Thoracic aorta (tissue), 2 donors: ENCODE measurements around the gene TNIK. TPM values are rescaled to one million over a fixed set of nuclear protein-coding genes. Genes with fewer than 3 reads are reported as not detected.

Experiments
- ATAC-seq: fragments of 150-250 bp; one replicate; pipeline ENCODE4 v1.8.0; 2017; ENCODE audit warnings: low read depth; ENCODE audit not compliant: insufficient number of reproducible peaks, low FRiP score
- DNase-seq: peaks from one replicate; pipeline ENCODE4 v3.0.0-alpha.2; 2020; ENCODE audit warnings: low spot score
- H3K27ac ChIP-seq, 2 donors: fragments of 200-600 bp; sonication (generic); 1 replicate in 1 of 2; 2 replicates in 1 of 2; pipeline ENCODE4 v1.5.1; 2016; ENCODE audit warnings: mild to moderate bottlenecking in 2 of 2, moderate library complexity in 2 of 2
- H3K27me3 ChIP-seq: fragments of 200-600 bp; sonication (generic); replicated peaks from 2 replicates; pipeline ENCODE4 v1.6.0; 2016; ENCODE audit warnings: mild to moderate bottlenecking; ENCODE audit not compliant: insufficient read depth
- H3K36me3 ChIP-seq: fragments of 200-600 bp; sonication (generic); one replicate; pipeline ENCODE4 v1.5.1; 2016
- H3K4me1 ChIP-seq, 2 donors: fragments of 200-600 bp; sonication (generic); 1 replicate in 1 of 2; 2 replicates in 1 of 2; pipeline versions ENCODE4 v1.5.1 to v1.6.0; 2016; ENCODE audit warnings: low read depth in 2 of 2, mild to moderate bottlenecking in 1 of 2; ENCODE audit not compliant: control insufficient read depth in 1 of 2
- H3K4me3 ChIP-seq: fragments of 200-600 bp; sonication (generic); 2 replicates; pipeline ENCODE4 v1.5.1; 2016; ENCODE audit warnings: mild to moderate bottlenecking
- H3K9me3 ChIP-seq: fragments of 200-600 bp; sonication (generic); 2 replicates; pipeline ENCODE4 v1.5.1; 2016
- total RNA-seq, 2 donors: library from RNA; depleted of rRNA; stranded (reverse); fragments of >200 nt; gene quantifications; one replicate each; pipeline versions ENCODE4 v1.1.0 to v1.2.3, GENCODE V29; 2016
- TF ChIP-seq, protein P1 (sequence below): fragments of 200-600 bp; sonication (generic); IDR thresholded peaks from one replicate; pipeline ENCODE4 v1.5.1; 2019; ENCODE audit warnings: antibody characterized with exemption

Gene TNIK
- total RNA-seq, 2 donors from 2014 or later: 18.3 to 21.7 TPM

DNA sequence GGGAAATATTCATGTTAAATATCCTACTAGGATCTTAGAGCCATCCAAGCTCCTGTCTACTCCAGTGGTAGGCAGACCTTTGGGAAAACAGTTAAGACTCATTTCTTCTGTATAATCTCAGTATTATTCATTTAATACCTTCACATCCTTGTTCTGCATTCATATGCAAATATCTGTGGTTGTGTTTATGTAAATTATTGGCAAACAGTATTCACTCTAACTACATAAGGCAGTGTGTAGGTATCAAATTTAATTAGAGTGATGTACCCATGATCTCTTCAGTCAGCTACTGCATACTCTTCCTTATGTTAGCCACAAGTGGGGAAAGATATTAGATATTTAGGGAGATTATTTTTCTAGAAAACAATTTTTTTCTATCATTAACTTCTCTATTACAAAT lies 232.8 kb downstream of the TNIK start:
- no peak for DNase-seq
- Histone ChIP-seq H3K36me3 (no peaks in the 10 kb centered on the region), H3K9me3 (peaks cover 4% of the 10 kb centered on the region), H3K27ac (no peak overlapping the region), H3K4me1 (no peaks in the 10 kb centered on the region), H3K4me3 (no peak overlapping the region), H3K27me3 (no peaks in the 10 kb centered on the region)
- TF ChIP-seq, protein P1, sequence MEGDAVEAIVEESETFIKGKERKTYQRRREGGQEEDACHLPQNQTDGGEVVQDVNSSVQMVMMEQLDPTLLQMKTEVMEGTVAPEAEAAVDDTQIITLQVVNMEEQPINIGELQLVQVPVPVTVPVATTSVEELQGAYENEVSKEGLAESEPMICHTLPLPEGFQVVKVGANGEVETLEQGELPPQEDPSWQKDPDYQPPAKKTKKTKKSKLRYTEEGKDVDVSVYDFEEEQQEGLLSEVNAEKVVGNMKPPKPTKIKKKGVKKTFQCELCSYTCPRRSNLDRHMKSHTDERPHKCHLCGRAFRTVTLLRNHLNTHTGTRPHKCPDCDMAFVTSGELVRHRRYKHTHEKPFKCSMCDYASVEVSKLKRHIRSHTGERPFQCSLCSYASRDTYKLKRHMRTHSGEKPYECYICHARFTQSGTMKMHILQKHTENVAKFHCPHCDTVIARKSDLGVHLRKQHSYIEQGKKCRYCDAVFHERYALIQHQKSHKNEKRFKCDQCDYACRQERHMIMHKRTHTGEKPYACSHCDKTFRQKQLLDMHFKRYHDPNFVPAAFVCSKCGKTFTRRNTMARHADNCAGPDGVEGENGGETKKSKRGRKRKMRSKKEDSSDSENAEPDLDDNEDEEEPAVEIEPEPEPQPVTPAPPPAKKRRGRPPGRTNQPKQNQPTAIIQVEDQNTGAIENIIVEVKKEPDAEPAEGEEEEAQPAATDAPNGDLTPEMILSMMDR: no peak
- no peak for ATAC-seq

DNA sequence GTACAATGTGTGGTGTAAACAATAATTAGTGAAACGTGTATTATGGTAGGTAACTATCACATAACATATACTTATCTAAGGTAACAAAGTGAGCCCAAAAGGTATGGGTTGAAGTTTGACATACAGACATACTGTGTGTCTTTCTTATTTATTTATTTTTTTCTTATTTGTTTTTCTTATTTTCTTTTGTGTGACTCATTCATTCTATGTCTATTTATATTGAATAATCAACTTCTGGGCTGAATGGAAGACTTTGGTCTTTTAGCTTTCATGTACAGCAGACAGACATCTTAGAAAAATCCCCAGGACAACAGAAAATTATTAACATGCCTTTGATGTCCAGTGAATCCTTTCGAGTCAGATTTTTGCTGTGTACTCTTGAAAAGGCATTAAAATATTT lies 233.4 kb downstream of the TNIK start:
- no peak for ATAC-seq

DNA sequence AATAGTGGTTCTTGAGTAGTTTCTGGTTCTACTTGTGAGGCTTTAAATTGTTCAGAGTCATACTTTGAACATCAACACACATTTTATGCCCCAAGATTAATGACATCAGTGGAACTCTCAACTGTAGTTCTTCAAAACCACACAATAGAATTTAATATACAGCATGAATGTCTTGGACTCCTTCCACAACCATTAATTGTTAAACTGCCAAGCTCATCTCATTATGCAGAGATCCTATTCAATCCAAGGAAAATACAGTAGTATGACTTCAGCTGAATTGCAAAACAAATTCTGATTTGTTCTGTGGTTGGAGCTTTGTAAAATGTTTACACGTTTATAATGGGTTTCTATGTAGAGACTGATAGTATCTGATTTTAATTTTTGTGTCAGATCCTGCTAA lies 234.5 kb downstream of the TNIK start:
- no peak overlapping the region for H3K27ac ChIP-seq
- H3K4me1 ChIP-seq: no peaks in the 10 kb centered on the region
- no peak for DNase-seq
- H3K4me3 ChIP-seq: no peak overlapping the region
- H3K36me3 ChIP-seq: no peaks in the 10 kb centered on the region
- H3K27me3 ChIP-seq: no peaks in the 10 kb centered on the region
- ATAC-seq: no peak
- peaks cover 4% of the 10 kb centered on the region for H3K9me3 ChIP-seq
- TF ChIP-seq, protein P1: no peak

More for the DNA sequence above, 233.4 kb downstream of the TNIK start:
- DNase-seq: no peak
- H3K36me3 ChIP-seq: no peaks in the 10 kb centered on the region
- no peaks in the 10 kb centered on the region for H3K4me1 ChIP-seq
- H3K4me3 ChIP-seq: no peak overlapping the region
- TF ChIP-seq, protein P1: no peak
- no peaks in the 10 kb centered on the region for H3K27me3 ChIP-seq
- H3K9me3 ChIP-seq: peaks cover 4% of the 10 kb centered on the region
- H3K27ac ChIP-seq: no peak overlapping the region

DNA sequence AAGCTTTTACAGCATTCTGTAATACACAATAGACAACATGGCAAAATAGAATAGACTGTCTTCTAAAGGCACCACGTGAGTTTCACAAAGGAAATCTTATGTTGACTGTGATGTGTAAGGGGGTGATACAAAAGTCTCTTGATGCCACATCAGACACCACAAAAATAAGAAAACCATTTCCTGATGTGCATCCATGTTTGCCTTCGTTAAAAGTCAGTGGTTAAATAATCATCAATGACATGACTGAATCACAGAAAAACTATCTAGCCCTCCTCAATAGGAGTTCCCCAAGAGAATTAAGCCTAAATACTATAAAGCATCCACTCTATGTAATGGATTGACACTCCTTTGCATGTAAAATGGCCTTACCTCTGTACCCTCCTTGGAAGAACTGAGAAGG lies 235.0 kb downstream of the TNIK start:
- DNase-seq (no peak), ATAC-seq (no peak)
- H3K27ac ChIP-seq: no peak overlapping the region
- H3K27me3 ChIP-seq: no peaks in the 10 kb centered on the region
- TF ChIP-seq, protein P1: no peak
- H3K36me3 ChIP-seq: no peaks in the 10 kb centered on the region
- peaks cover 4% of the 10 kb centered on the region for H3K9me3 ChIP-seq
- H3K4me3 ChIP-seq: no peak overlapping the region
- H3K4me1 ChIP-seq: no peaks in the 10 kb centered on the region

DNA sequence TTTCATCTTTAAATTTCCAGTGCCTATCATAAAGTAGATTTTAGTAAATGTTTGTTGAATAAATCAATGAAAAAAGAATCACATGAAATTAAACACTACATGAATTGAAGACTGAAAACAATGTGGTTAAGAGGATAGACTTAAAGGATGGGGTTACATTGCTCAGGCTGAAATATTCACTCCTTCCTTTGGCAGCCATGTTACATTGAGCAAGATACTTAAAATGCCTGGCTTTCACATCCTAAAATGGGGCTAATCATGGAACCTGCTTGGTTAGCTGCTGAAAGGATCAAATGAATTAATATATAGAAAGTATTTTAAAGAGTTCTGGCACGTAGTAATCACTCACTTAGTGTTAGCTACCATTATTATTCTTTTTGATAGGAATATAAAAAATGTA lies 236.8 kb downstream of the TNIK start:
- no peaks in the 10 kb centered on the region for H3K36me3 ChIP-seq
- no peaks in the 10 kb centered on the region for H3K4me1 ChIP-seq
- H3K4me3 ChIP-seq: no peak overlapping the region
- DNase-seq (no peak), ATAC-seq (no peak)
- no peaks in the 10 kb centered on the region for H3K27me3 ChIP-seq
- peaks cover 4% of the 10 kb centered on the region for H3K9me3 ChIP-seq
- H3K27ac ChIP-seq: no peak overlapping the region
- TF ChIP-seq, protein P1: no peak
